Urothelium cell line (cell line): Measurements from ENCODE around the gene SLC17A6.

Experiments used
- DNase-seq: peaks from one replicate; pipeline ENCODE4 v3.0.0; 2011; ENCODE audit warnings: low spot score, mixed read lengths
- FAIRE-seq: peaks from 2 replicates; lab custom pipeline; 2011; peaks lifted over from hg19 to GRCh38; lab: Jason Lieb, UNC

SLC17A6 gene

DNA sequence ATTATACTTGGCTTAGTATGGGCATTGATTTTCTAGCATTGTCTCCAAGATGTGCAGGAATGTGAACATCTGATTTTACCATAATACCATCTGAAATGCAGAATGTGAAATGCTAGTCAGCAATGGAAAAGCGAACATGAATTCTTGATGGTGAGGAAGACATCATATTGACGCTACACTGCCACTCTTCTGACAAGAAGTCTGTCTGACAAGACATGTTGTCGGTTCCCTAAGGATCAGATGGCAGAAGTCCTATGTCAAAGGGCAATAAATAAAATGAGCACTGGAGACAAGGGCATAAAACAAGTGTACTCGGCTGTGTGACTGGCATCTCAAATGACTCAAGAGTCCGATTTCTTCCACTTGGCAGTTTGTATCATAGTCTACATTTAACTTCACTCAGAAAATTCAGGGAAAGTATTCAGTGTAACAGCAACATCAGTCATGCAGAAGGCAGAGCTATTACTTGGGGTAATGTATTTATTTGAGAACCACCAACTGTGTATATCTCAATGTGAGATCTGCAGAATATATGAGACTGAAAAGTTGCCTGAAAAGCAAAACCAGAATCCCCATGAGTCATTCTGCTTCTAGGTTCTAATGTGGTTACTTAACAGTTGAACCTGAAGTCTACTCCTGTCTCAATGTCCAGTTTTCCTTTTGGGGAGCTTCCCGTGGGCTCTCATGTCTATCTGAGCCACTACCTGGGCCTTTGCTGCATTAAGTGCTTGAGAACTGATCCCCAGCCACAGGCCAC, 51.5 kb downstream of the SLC17A6 start:
- FAIRE-seq (no peak), DNase-seq (no peak)

DNA sequence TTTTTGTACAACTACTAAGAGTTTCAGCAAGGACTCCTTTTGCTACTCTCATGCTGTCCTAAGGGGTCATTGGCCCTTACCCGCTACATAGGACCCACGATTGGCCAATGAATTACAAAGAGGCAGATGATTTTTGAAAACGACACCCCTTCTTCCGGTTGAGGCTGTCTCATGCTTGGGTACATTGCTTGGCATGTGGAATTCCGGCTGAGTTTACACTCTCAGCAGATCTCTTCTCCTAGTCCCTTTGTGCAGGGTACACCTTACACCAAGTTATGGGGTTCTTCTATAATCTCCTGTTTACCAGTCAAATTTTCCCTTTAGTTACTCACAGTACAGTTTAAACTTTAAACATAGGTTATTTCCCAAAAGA, 52.1 kb downstream of the SLC17A6 start:
- FAIRE-seq (no peak), DNase-seq (no peak)

GRCh38 chr11:22392561-22392960, 54.4 kb downstream of the SLC17A6 start:
- FAIRE-seq (no peak), DNase-seq (no peak)

- FAIRE-seq (no peak), DNase-seq (no peak)
These were observed 67.2 kb downstream of the SLC17A6 start for GRCh38 chr11:22405377-22405776.

- DNase-seq = no peak
- FAIRE-seq = no peak
These were observed 69.1 kb downstream of the SLC17A6 start for GRCh38 chr11:22407267-22407666.

DNA sequence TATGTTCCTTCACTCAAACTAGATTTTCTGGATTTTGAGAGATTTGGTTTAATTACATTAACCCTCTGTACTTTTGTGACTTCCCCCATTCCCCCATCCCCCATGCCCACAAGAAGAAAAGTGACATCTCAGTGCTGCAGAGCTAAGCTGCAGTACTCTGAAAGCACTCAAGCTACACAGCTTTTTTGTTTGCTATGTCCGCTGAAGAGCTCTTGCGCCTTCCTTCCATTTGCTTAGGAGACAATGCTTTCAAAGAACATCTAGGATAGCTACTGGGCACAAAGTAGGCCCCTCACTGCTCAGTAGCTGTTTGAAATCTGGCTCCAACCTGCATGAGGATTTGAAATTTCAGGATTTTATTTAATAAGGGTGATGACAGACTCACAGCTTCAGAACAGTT, 69.7 kb downstream of the SLC17A6 start:
- FAIRE-seq = no peak
- DNase-seq = no peak

- no peak for FAIRE-seq
These were observed 77.3 kb downstream of the SLC17A6 start for GRCh38 chr11:22415476-22415875.

DNA sequence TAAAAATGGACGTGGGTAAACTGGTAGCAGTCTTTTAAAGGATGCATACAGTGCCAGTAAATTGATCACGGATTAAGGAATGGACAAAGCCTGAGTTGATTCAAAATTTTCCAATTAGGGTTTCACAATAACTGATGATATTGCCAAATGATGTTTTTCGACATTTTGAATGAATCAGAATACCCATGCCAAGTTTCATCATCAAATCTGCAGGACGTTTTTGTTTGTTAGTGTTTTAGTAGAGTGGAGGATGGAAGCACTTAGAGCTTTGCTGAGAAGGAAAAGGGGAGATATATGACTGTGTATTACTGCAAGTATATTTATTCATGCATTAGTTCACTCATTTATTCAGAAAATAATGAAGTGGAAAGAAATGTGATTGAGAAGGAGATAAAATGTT, 78.3 kb downstream of the SLC17A6 start:
- no peak for DNase-seq
- FAIRE-seq = no peak

More at GRCh38 chr11:22415476-22415875, 77.3 kb downstream of the SLC17A6 start:
- no peak for DNase-seq

DNA sequence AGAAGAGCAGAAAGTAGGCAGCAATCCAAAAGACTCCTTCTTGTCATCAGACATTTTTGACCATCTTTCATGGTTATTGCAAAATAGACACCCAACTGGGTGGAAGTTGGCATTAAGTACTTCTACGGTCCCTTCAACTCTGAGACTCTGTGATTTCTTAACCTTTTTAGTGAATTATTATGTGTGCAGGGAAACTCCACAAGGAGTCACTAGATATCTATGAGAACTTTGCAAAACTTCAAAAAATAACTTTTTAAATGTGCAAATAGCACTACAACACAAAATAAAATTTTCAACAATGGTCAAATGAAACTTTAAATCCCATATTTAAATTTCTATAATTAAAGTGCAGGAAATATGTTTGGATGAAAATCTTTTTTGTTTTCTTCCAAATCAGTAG, 88.7 kb downstream of the SLC17A6 start:
- no peak for FAIRE-seq

More for the DNA sequence above, 88.7 kb downstream of the SLC17A6 start:
- DNase-seq = no peak
